HCT116 (cell line): Measurements from ENCODE around the gene TRIM31.

Experiments used
- CEBPB ChIP-seq: IDR thresholded peaks from 2 replicates; pipeline ENCODE4 v1.6.1; 2012; ENCODE audit warnings: low read depth
- EGR1 ChIP-seq: IDR thresholded peaks from 2 replicates; pipeline ENCODE4 v1.6.1; 2012; ENCODE audit warnings: low read depth
- POLR2A ChIP-seq: IDR thresholded peaks from 2 replicates; pipeline ENCODE4 v1.7.0; 2011; ENCODE audit warnings: borderline replicate concordance; ENCODE audit not compliant: insufficient read depth, insufficient read length; ENCODE audit errors: extremely low read depth
- SP1 ChIP-seq: IDR thresholded peaks from 2 replicates; pipeline ENCODE4 v1.6.1; 2012; ENCODE audit warnings: low read depth
- ZNF274 ChIP-seq: fragments of 200-500 bp; sonication (Bioruptor generic); IDR thresholded peaks from 2 replicates; pipeline ENCODE4 v1.6.1; 2014; ENCODE audit warnings: mild to moderate bottlenecking, low read depth, low read length, inconsistent platforms
- TF ChIP-seq, protein P1 (sequence below), 3 experiments: fragments of 200-600 bp in 1 of 3; sonication (generic) in 1 of 3; IDR thresholded peaks in 2 of 3; conservative IDR thresholded peaks in 1 of 3; 2 replicates each; pipeline ENCODE4 v1.5.1; 2012 to 2017; ENCODE audit warnings: low read depth in 2 of 3, low read length in 2 of 3, antibody characterized with exemption in 1 of 3, borderline replicate concordance in 1 of 3, control low read depth in 1 of 3, mild to moderate bottlenecking in 1 of 3, mixed read lengths in 1 of 3, mixed run types in 1 of 3, moderate library complexity in 1 of 3; ENCODE audit not compliant: insufficient read depth in 1 of 3
- TF ChIP-seq, protein P2 (sequence below): IDR thresholded peaks from 2 replicates; pipeline ENCODE4 v1.6.1; 2012
- TF ChIP-seq, protein P3 (sequence below): IDR thresholded peaks from 2 replicates; pipeline ENCODE4 v1.6.1; 2011; ENCODE audit warnings: mild to moderate bottlenecking, low read length, moderate library complexity; ENCODE audit not compliant: insufficient replicate concordance; ENCODE audit errors: extremely low read depth
- TF ChIP-seq, protein P4 (sequence below): IDR thresholded peaks from 2 replicates; pipeline ENCODE4 v1.6.1; 2012; ENCODE audit warnings: low read depth

DNA sequence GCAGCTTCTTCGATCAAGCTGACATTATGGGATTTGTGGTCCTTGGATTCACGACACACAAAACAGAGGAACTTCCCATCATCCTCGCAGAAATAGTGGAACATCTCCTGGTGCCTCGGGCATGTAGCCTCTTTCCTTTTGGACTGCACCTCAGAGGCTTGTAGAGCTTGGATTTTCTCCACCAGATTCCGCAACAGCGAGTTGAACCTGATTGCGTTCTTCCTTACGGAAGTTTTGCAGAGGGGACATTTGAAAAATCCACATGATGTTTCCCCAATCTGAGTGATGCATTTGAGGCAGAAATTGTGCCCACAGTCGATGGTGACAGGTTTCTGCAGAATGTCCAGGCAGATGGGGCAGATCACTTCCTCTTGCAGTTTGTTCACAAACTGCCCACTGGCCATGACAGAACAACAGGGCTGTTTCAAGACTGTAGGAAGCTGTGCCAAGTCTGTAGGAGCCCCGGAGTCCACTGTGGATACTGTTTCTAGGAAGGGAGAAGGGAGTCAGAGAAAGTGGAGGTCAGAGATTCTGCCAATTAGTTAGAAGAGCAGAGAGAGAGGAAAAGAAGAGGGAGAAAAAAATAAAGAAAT is 392 bp downstream of the TRIM31 start:
- TF ChIP-seq EGR1 (no peak), ZNF274 (no peak), POLR2A (no peak), SP1 (no peak), CEBPB (no peak)
- TF ChIP-seq, protein P1, sequence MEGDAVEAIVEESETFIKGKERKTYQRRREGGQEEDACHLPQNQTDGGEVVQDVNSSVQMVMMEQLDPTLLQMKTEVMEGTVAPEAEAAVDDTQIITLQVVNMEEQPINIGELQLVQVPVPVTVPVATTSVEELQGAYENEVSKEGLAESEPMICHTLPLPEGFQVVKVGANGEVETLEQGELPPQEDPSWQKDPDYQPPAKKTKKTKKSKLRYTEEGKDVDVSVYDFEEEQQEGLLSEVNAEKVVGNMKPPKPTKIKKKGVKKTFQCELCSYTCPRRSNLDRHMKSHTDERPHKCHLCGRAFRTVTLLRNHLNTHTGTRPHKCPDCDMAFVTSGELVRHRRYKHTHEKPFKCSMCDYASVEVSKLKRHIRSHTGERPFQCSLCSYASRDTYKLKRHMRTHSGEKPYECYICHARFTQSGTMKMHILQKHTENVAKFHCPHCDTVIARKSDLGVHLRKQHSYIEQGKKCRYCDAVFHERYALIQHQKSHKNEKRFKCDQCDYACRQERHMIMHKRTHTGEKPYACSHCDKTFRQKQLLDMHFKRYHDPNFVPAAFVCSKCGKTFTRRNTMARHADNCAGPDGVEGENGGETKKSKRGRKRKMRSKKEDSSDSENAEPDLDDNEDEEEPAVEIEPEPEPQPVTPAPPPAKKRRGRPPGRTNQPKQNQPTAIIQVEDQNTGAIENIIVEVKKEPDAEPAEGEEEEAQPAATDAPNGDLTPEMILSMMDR (IDR thresholded peaks at IDR 0.05 in 2 of 3, conservative IDR thresholded peaks at IDR 0.05 in 1 of 3; ENCODE audit: borderline replicate concordance in 1 of 3, insufficient read depth in 1 of 3, low read depth in 2 of 3, low read length in 2 of 3), result no peak
- TF ChIP-seq, protein P2, sequence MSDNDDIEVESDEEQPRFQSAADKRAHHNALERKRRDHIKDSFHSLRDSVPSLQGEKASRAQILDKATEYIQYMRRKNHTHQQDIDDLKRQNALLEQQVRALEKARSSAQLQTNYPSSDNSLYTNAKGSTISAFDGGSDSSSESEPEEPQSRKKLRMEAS, result no peak
- TF ChIP-seq, protein P3, sequence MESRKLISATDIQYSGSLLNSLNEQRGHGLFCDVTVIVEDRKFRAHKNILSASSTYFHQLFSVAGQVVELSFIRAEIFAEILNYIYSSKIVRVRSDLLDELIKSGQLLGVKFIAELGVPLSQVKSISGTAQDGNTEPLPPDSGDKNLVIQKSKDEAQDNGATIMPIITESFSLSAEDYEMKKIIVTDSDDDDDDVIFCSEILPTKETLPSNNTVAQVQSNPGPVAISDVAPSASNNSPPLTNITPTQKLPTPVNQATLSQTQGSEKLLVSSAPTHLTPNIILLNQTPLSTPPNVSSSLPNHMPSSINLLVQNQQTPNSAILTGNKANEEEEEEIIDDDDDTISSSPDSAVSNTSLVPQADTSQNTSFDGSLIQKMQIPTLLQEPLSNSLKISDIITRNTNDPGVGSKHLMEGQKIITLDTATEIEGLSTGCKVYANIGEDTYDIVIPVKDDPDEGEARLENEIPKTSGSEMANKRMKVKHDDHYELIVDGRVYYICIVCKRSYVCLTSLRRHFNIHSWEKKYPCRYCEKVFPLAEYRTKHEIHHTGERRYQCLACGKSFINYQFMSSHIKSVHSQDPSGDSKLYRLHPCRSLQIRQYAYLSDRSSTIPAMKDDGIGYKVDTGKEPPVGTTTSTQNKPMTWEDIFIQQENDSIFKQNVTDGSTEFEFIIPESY, result no peak
- TF ChIP-seq, protein P4, sequence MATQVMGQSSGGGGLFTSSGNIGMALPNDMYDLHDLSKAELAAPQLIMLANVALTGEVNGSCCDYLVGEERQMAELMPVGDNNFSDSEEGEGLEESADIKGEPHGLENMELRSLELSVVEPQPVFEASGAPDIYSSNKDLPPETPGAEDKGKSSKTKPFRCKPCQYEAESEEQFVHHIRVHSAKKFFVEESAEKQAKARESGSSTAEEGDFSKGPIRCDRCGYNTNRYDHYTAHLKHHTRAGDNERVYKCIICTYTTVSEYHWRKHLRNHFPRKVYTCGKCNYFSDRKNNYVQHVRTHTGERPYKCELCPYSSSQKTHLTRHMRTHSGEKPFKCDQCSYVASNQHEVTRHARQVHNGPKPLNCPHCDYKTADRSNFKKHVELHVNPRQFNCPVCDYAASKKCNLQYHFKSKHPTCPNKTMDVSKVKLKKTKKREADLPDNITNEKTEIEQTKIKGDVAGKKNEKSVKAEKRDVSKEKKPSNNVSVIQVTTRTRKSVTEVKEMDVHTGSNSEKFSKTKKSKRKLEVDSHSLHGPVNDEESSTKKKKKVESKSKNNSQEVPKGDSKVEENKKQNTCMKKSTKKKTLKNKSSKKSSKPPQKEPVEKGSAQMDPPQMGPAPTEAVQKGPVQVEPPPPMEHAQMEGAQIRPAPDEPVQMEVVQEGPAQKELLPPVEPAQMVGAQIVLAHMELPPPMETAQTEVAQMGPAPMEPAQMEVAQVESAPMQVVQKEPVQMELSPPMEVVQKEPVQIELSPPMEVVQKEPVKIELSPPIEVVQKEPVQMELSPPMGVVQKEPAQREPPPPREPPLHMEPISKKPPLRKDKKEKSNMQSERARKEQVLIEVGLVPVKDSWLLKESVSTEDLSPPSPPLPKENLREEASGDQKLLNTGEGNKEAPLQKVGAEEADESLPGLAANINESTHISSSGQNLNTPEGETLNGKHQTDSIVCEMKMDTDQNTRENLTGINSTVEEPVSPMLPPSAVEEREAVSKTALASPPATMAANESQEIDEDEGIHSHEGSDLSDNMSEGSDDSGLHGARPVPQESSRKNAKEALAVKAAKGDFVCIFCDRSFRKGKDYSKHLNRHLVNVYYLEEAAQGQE, result no peak
